Keratinocyte (primary cell): ENCODE results near the gene PDE8A.

Source experiments
- EZH2 ChIP-seq: IDR thresholded peaks from one replicate; pipeline ENCODE4 v1.6.1; 2012; ENCODE audit warnings: inconsistent platforms, mild to moderate bottlenecking, low read length, moderate library complexity
- TF ChIP-seq, protein P1 (sequence below), 3 experiments: IDR thresholded peaks in 1 of 3; conservative IDR thresholded peaks in 1 of 3; optimal IDR thresholded peaks in 1 of 3; 2 replicates in 2 of 3; 3 replicates in 1 of 3; pipeline versions ENCODE3 to v1.5.1; 2011; ENCODE audit warnings: low read length in 3 of 3, mild to moderate bottlenecking in 3 of 3, moderate library complexity in 2 of 3, control low read depth in 1 of 3, inconsistent platforms in 1 of 3; ENCODE audit not compliant: insufficient read depth in 2 of 3; ENCODE audit errors: extremely low read depth in 1 of 3

DNA sequence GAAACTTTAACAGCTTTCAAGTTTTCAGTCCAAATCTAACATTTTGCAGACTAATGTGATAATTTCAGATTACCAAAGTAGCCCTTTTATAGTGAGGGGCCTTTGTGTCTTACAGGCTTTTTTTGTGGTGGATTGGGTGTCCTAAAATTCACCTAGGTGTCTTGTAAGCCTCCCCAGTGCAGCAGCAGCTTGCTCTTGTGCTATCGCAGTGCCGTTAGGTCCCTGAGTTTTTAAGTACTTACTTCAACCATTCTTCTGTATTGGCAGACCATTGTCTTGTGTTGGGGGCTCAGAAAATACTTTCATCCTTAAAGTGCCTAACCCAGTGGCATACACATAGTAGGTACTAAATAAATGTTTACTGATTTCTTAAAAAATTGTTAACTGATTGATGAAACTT, 2.1 kb downstream of the PDE8A start:
- TF ChIP-seq, protein P1, sequence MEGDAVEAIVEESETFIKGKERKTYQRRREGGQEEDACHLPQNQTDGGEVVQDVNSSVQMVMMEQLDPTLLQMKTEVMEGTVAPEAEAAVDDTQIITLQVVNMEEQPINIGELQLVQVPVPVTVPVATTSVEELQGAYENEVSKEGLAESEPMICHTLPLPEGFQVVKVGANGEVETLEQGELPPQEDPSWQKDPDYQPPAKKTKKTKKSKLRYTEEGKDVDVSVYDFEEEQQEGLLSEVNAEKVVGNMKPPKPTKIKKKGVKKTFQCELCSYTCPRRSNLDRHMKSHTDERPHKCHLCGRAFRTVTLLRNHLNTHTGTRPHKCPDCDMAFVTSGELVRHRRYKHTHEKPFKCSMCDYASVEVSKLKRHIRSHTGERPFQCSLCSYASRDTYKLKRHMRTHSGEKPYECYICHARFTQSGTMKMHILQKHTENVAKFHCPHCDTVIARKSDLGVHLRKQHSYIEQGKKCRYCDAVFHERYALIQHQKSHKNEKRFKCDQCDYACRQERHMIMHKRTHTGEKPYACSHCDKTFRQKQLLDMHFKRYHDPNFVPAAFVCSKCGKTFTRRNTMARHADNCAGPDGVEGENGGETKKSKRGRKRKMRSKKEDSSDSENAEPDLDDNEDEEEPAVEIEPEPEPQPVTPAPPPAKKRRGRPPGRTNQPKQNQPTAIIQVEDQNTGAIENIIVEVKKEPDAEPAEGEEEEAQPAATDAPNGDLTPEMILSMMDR (optimal IDR thresholded peaks at IDR 0.05 in 1 of 3, IDR thresholded peaks at IDR 0.05 in 1 of 3, conservative IDR thresholded peaks at IDR 0.05 in 1 of 3; ENCODE audit: extremely low read depth in 1 of 3, insufficient read depth in 2 of 3, low read length in 3 of 3) = no peak
- no peak for TF ChIP-seq EZH2
